Measurements from ENCODE around the gene TBC1D5.

TBC1D5 gene

GRCh38 chr3:17260257-17260656 lies 482.2 kb downstream of the TBC1D5 start:
- DNase-seq = no peak

- DNase-seq = no peak
These were observed 482.7 kb downstream of the TBC1D5 start for GRCh38 chr3:17259685-17260084.

GRCh38 chr3:17258823-17259436 lies 483.5 kb downstream of the TBC1D5 start:
- DNase-seq = no peak

GRCh38 chr3:17257269-17257668 lies 485.2 kb downstream of the TBC1D5 start:
- no peak for DNase-seq

GRCh38 chr3:17243621-17244020 lies 498.8 kb downstream of the TBC1D5 start:
- no peak for DNase-seq

- DNase-seq = no peak
These were observed 503.0 kb downstream of the TBC1D5 start for GRCh38 chr3:17239417-17239816.

- DNase-seq = no peak
These were observed 504.4 kb downstream of the TBC1D5 start for GRCh38 chr3:17238023-17238422.

- no peak for DNase-seq
These were observed 507.1 kb downstream of the TBC1D5 start for GRCh38 chr3:17235310-17235709.

GRCh38 chr3:17234382-17234781 lies 508.0 kb downstream of the TBC1D5 start:
- DNase-seq = no peak

- no peak for DNase-seq
These were observed 509.0 kb downstream of the TBC1D5 start for GRCh38 chr3:17233398-17233800.

- no peak for DNase-seq
These were observed 510.0 kb downstream of the TBC1D5 start for GRCh38 chr3:17232442-17232841.

- no peak for DNase-seq
These were observed 510.7 kb downstream of the TBC1D5 start for GRCh38 chr3:17231537-17232261.

GRCh38 chr3:17227472-17227871 lies 515.0 kb downstream of the TBC1D5 start:
- no peak for DNase-seq

GRCh38 chr3:17221529-17221928 lies 520.9 kb downstream of the TBC1D5 start:
- no peak for DNase-seq

- no peak for DNase-seq
These were observed 522.8 kb downstream of the TBC1D5 start for GRCh38 chr3:17219593-17219992.

- DNase-seq = no peak
These were observed 523.8 kb downstream of the TBC1D5 start for GRCh38 chr3:17218587-17218986.

GRCh38 chr3:17217588-17217987 lies 524.8 kb downstream of the TBC1D5 start:
- no peak for DNase-seq

GRCh38 chr3:17213102-17213501 lies 529.3 kb downstream of the TBC1D5 start:
- DNase-seq = no peak

- no peak for DNase-seq
These were observed 534.5 kb downstream of the TBC1D5 start for GRCh38 chr3:17207979-17208378.

- no peak for DNase-seq
These were observed 535.4 kb downstream of the TBC1D5 start for GRCh38 chr3:17207019-17207418.

GRCh38 chr3:17204049-17204650 lies 538.3 kb downstream of the TBC1D5 start:
- DNase-seq = no peak

- no peak for DNase-seq
These were observed 540.9 kb downstream of the TBC1D5 start for GRCh38 chr3:17201538-17201937.

GRCh38 chr3:17195856-17196604 lies 546.4 kb downstream of the TBC1D5 start:
- DNase-seq = no peak

GRCh38 chr3:17195192-17195611 lies 547.2 kb downstream of the TBC1D5 start:
- peak; percentile 21 for DNase-seq

Data from T1000 (cell line).